IPS-18a (cell line): ENCODE data around the gene PCAT6.
"Not testable (repeated sequence)": the region's sequence is repeated elsewhere in the genome, so short reads cannot be mapped to it uniquely, and the experiment has no call there.

ENCODE experiments used
- H3K27ac ChIP-seq: one replicate; pipeline ENCODE4 v1.5.1; 2013; ENCODE audit warnings: low read length
- H3K27me3 ChIP-seq: one replicate; pipeline ENCODE4 v1.6.1; 2013; ENCODE audit warnings: mild to moderate bottlenecking, low read length; ENCODE audit not compliant: control insufficient read depth, insufficient read depth
- H3K36me3 ChIP-seq: one replicate; pipeline ENCODE4 v1.6.1; 2013; ENCODE audit warnings: low read depth, low read length; ENCODE audit not compliant: control insufficient read depth
- H3K4me1 ChIP-seq: one replicate; pipeline ENCODE4 v1.6.1; 2013; ENCODE audit warnings: low read depth, low read length; ENCODE audit not compliant: control insufficient read depth
- H3K4me3 ChIP-seq: one replicate; pipeline ENCODE4 v1.5.1; 2013; ENCODE audit warnings: low read length
- H3K9ac ChIP-seq: one replicate; pipeline ENCODE4 v1.6.1; 2013; ENCODE audit warnings: mild to moderate bottlenecking, low read length, moderate library complexity
- H3K9me3 ChIP-seq: one replicate; pipeline ENCODE4 v1.6.1; 2013; ENCODE audit warnings: low read depth, low read length; ENCODE audit not compliant: control insufficient read depth

PCAT6 gene

DNA sequence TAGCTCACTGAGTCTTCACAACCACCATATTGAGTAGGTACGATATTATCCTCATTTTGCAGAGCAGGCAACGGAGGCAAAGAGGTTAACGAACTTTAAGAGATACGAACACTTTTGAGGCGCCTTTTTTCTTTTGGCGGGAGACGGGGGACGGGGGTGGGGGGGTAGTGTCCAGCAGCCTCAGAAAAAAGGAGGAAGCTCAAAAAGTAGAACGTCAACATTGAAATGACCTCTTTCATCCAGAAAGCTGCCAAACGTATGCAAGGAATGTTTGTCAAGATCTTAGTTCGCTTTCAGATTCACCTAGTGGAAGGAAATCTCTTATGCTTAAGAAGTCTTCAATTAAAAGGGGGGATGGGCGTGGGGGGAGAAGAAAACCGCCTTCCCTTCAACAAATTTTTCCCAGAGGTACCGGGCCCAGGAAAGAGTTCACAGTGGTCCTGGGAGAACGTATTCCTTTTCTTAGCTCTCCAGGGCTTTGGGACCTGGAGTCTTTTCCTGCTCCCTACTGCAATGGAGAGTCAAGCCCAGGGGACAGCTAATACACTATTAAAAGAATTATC lies 1.1 kb upstream of the PCAT6 start:
- Histone ChIP-seq H3K36me3 (no peaks in the 10 kb centered on the region), H3K4me1 (peaks cover 42% of the 10 kb centered on the region), H3K9ac (peak overlapping the region; percentile 47), H3K27me3 (peaks cover 32% of the 10 kb centered on the region), H3K9me3 (no peaks in the 10 kb centered on the region), H3K27ac (no peak overlapping the region), H3K4me3 (peak overlapping the region; percentile 88)

DNA sequence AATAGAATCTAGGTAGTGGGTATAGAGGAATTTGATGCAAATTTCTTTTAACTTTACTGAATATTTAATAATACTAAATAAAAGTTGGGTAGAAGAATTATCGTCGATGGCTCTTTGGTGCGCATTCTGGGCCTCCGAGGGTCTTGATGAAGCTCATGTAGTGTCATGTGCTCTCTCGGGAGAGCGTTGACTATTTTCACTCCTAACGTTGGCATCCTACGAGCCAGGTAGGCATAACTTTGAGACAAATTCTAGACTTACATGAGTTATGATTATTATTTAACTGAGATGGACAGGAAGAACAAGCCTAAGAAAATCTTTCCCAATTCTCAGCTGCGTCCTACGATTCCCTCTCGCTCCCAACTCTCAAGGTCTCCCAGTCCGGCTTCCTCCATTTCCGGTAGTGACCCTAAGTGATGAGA lies 550 bp upstream of the PCAT6 start:
- peak overlapping the region; percentile 88 for H3K4me3 ChIP-seq
- H3K27ac ChIP-seq = no peak overlapping the region
- peaks cover 37% of the 10 kb centered on the region for H3K4me1 ChIP-seq
- no peaks in the 10 kb centered on the region for H3K9me3 ChIP-seq
- H3K9ac ChIP-seq = peak overlapping the region; percentile 47
- no peaks in the 10 kb centered on the region for H3K36me3 ChIP-seq
- H3K27me3 ChIP-seq = peaks cover 32% of the 10 kb centered on the region

DNA sequence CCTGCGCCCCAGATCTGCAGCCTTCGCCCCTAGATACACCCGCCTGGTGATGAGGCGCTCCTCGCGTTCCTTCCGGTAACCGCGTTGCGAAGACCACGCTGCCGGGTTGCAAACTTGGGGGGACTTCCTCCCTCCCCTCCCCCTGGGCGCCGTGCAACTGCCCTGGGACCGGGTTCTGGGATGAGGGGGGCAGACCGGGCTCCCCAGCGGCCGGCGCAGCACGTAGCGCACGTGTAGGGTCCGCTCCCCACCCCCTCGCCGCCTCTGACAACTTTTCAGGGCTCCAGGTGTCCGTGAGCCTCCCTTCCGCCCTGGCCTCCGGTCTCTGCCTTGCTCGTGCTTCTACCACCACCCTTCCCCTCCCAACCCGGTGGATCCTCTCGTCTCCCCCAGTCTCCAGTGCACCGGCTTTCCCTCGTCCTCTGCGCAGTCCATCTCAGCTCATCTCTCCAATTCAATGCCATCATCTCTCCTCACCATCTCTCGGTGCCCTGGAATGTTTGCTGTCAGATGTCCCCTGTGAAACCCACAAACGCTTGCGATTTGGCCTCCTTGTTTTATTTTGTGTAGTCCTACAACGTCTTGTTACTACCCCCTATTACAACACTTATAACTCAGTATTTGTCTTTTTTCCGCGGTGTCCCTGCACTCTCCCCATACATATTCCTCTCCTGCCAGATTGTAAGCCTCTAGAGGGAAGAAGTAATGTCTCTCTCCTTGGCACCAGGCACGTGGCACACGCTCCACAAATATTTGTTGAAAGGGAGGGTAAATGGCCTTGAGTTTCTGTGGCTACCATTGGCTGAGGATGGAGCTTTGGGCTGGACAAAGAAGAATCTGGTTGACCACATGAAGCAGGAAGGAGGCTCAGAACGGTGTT lies 782 bp downstream of the PCAT6 start:
- no peak overlapping the region for H3K27ac ChIP-seq

DNA sequence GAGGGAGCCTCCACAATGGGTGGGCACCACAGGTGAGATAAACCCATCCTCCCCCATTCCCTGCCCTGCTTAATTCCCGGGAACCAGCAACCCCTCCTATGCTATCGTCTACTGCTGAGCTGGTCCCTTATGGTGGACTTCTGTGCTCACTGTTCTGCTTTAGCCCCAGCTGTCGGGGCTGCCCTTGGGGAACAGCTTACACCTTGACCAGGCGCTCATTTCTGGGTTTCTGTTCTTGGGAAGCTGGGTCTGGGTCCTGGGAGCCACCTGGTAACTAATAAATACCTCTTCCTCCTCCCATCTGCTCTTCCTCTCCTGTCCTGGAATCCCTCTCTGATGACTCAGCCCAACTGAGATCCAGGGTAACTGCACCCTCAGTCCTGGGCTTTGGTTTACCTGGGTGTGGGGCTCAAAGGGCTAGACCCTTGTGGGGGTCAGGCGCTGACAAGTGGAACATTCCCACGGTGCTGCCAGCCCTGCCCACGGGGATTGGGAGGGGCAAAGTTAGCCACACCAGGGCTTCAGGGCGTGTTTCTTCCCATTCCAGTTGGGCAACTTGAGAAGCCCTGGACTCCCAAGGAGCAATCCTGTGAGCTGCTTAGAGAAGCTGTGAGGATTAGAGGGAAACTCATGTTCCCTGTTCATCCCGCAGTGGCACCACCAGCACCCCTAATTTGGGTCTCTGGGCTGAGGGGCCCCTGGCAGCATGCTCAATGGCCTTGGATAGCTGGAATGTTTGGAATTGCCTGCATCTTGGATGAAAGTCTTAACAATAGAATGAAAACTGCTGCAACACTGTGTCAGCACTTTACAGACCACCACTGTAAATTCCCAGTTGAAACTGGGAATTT lies 1.6 kb downstream of the PCAT6 start:
- H3K4me1 ChIP-seq = peaks cover 26% of the 10 kb centered on the region
- peaks cover 32% of the 10 kb centered on the region for H3K27me3 ChIP-seq
- no peak overlapping the region for H3K27ac ChIP-seq
- no peaks in the 10 kb centered on the region for H3K36me3 ChIP-seq
- H3K4me3 ChIP-seq = peak overlapping the region; percentile 88
- H3K9ac ChIP-seq = no peak overlapping the region
- no peaks in the 10 kb centered on the region for H3K9me3 ChIP-seq

More for the DNA sequence above, 782 bp downstream of the PCAT6 start:
- Histone ChIP-seq H3K9ac (peak overlapping the region; percentile 71), H3K4me3 (peak overlapping the region; percentile 88), H3K9me3 (no peaks in the 10 kb centered on the region), H3K27me3 (peaks cover 32% of the 10 kb centered on the region), H3K4me1 (peaks cover 26% of the 10 kb centered on the region), H3K36me3 (no peaks in the 10 kb centered on the region)

DNA sequence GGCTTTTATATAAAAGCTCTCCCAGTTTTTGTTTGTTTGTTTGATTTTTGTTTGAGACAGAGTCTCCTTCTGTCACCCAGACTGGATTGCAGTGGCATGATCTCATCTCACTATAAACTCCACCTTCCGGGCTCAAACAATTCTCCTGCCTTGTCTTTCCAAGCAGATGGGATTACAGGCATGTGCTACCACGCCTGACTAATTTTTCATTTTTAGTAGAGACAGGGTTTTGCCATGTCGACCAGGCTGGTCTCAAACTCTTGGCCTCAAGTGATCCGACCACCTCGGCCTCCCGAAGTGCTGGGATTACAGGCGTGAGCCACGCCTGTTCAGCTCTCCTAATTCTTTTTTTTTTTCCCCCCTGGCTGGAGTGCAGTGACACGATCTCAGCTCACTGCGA lies 4.4 kb downstream of the PCAT6 start:
- no peak overlapping the region for H3K9ac ChIP-seq
- H3K4me1 ChIP-seq = peaks cover 14% of the 10 kb centered on the region
- no peaks in the 10 kb centered on the region for H3K9me3 ChIP-seq
- peaks cover 15% of the 10 kb centered on the region for H3K27me3 ChIP-seq
- no peak overlapping the region for H3K27ac ChIP-seq
- H3K36me3 ChIP-seq = no peaks in the 10 kb centered on the region
- H3K4me3 ChIP-seq = no peak overlapping the region

DNA sequence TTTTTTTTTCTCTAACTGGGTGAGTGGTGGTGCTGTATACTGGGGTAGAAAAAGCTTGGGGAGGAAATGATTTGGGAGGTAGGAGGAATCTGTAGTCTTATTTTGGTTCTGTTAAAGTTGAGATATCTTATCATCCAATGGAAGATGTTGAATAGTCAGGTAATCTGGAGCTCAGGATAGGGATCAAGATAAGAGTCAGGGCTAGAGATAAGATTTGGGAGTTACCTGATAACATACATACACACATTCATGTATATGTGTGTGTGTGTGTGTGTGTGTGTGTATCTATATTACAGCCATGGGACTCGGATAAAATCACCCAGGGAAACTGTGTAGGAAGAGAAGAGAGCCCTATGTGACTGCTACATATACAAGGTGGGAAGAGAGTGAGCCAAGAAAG lies 8.1 kb downstream of the PCAT6 start:
- H3K36me3 ChIP-seq = no peaks in the 10 kb centered on the region
- no peaks in the 10 kb centered on the region for H3K4me1 ChIP-seq
- no peak overlapping the region for H3K9ac ChIP-seq
- H3K4me3 ChIP-seq = no peak overlapping the region
- no peaks in the 10 kb centered on the region for H3K9me3 ChIP-seq
- no peaks in the 10 kb centered on the region for H3K27me3 ChIP-seq
- H3K27ac ChIP-seq = no peak overlapping the region

DNA sequence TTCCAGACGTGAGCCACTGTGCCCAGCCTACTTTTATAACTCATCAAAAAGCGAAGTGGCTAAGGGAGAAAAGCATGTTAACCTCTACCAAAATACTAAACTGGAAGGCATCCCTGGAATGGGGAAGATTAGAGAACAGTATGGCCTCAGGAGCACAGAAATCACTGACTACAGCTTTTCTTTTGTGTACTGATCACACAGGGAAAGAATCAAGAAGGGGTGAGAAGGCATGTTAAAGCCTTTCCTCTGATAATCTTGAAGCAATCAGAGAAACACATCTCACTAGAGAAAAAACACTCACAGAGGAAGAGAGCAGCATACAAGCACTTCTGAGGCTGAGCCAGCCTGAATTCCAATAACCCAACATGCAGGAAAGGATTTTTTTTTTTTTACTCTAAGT lies 10.7 kb downstream of the PCAT6 start:
- H3K4me1 ChIP-seq = no peaks in the 10 kb centered on the region
- H3K4me3 ChIP-seq = no peak overlapping the region
- no peaks in the 10 kb centered on the region for H3K36me3 ChIP-seq
- H3K27me3 ChIP-seq = no peaks in the 10 kb centered on the region
- H3K27ac ChIP-seq = no peak overlapping the region
- H3K9me3 ChIP-seq = no peaks in the 10 kb centered on the region
- no peak overlapping the region for H3K9ac ChIP-seq

DNA sequence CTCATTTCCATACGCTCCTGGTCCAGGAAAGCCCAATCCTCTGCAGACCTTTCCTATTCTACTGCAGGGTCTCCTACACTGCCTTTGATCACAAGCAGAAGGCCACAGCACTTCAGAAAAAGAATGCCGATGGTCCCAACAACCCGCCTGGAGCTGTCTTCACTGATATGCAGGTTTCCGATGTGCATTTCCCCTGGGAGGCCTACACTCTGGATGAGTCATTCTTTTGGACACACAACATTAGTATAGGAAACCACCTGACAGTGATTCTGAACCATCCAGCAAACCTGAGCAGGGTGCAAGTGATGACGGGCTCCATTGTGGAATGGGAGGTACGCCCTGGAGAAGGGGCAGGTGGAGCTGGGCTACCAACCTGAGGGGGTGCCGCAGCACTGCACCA lies 15.0 kb downstream of the PCAT6 start:
- Histone ChIP-seq H3K9ac (no peak overlapping the region), H3K4me3 (no peak overlapping the region), H3K36me3 (no peaks in the 10 kb centered on the region), H3K27ac (no peak overlapping the region), H3K27me3 (no peaks in the 10 kb centered on the region), H3K4me1 (no peaks in the 10 kb centered on the region), H3K9me3 (no peaks in the 10 kb centered on the region)

DNA sequence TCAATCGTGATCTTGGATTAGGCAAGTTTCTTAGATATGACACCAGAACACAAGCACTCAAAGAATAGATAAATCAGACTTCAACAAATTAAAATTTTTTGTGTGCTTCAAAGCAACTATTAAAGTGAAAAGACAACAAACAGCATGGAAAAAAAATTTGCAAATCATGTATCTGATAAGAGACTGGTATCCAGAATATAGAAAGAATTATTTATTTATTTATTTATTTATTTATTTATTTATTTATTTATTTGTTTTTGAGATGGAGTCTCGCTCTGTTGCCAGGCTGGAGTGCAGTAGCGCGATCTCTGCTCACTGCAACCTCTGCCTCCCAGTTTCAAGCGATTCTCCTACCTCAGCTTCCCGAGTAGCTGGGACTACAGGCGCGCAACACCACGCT lies 18.5 kb downstream of the PCAT6 start:
- not testable (repeated sequence) for H3K27me3 ChIP-seq, H3K4me3 ChIP-seq, H3K4me1 ChIP-seq, H3K9ac ChIP-seq, H3K27ac ChIP-seq, H3K36me3 ChIP-seq, H3K9me3 ChIP-seq

DNA sequence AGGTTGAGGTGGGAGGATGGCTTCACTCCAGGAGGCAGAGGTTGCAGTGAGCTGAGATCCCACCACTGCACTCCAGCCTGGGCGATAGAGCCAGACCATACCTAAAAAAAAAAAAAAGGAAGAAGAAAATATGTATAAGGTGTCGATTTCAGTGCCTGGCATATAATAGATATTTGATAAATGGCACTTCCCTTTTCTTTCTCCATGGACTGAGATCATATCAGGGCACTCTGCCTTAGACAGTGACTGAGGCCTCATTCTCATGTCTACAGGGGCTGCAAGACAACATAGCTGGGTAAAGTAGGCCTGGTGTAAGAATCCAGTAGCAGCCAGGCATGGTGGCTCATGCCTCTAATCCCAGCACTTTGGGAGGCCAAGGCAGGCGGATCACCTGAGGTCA lies 21.2 kb downstream of the PCAT6 start:
- H3K4me3 ChIP-seq = no peak overlapping the region
- no peak overlapping the region for H3K9ac ChIP-seq
- no peak overlapping the region for H3K27ac ChIP-seq
- no peaks in the 10 kb centered on the region for H3K27me3 ChIP-seq
- peaks cover 10% of the 10 kb centered on the region for H3K4me1 ChIP-seq
- H3K36me3 ChIP-seq = no peaks in the 10 kb centered on the region
- H3K9me3 ChIP-seq = no peaks in the 10 kb centered on the region

DNA sequence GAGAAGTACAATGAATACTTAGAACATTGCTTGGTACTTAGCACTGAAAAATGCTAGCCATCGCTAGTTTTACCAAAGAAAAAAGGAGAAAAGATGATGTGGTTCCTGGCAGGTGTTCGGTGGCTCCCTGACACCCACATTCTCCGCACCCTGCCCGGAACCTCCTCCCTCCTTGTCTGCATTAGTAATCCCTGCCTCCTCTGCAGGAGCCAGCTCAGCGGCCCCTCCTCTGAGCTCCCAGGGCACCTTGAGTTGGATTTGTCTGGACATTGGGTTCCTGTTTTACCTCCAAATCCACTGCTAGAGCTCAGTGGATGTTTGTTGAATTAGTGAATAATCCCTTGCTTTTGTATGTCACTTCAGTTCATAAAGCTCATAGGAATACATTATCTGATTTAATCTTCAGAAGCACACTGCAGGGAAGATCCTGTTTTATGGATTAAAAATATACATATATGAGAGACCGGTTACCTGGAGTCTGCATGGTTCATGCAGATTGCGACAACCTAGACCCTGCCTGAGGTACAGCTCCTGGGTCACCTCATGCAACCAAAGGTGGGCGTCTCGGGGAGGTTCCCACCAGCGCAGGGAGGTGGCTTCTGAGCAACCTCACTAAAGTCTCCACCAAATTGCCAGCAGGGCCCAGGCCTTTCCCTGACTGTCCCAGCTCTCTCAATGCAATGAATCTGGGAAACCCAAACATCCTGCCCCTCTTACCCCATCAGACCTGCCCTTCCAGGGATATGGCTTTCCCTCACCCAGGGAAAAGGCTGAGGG lies 24.2 kb downstream of the PCAT6 start:
- H3K27ac ChIP-seq = no peak overlapping the region

More for the DNA sequence above, 24.2 kb downstream of the PCAT6 start:
- Histone ChIP-seq H3K4me3 (no peak overlapping the region), H3K4me1 (peaks cover 10% of the 10 kb centered on the region), H3K9me3 (no peaks in the 10 kb centered on the region), H3K9ac (no peak overlapping the region), H3K36me3 (no peaks in the 10 kb centered on the region), H3K27me3 (no peaks in the 10 kb centered on the region)
